Measurements from ENCODE around the gene KMT2E. TPM values are rescaled to one million over a fixed set of nuclear protein-coding genes. Genes with fewer than 3 reads are reported as not detected.
"Not testable (repeated sequence)": the region's sequence is repeated elsewhere in the genome, so short reads cannot be mapped to it uniquely, and the experiment has no call there.

KMT2E gene
- total and polyA plus RNA-seq, 11 donors, result 17.0 to 59.5 (median 44.3) TPM

GRCh38 chr7:104985259-104985617, 28.8 kb upstream of the KMT2E start:
- TF ChIP-seq CTCF (IDR thresholded peaks at IDR 0.05), result no peak
- peaks cover 0 to 74% (median 50%) of the 10 kb centered on the region in 12 donors for H3K4me1 ChIP-seq
- WGBS, 4 donors, result 32 to 54% (median 39%) methylated on average over 1 of the region's 1 CpG
- peak overlapping the region in 1 of 12 donors; percentile 70 for H3K4me3 ChIP-seq
- no peak for ATAC-seq
- peaks cover 0 to 10% (median 0%) of the 10 kb centered on the region in 9 donors for H3K36me3 ChIP-seq
- H3K27ac ChIP-seq, result peak overlapping the region in 11 of 12 donors; percentile 96 to 99 (median 98)
- H3K27me3 ChIP-seq, result no peaks in the 10 kb centered on the region
- DNase-seq, result no peak
- no peaks in the 10 kb centered on the region for H3K9me3 ChIP-seq
- intact Hi-C loops (cut with DNase I), result loop anchor here in 6 of 10 donors (2.0 to 10.0 kb wide), 6 partner anchors 56 to 350 kb away; no protein-coding TSS in a partner anchor

GRCh38 chr7:104986628-104987259, 27.3 kb upstream of the KMT2E start:
- Histone ChIP-seq H3K27me3 (no peaks in the 10 kb centered on the region), H3K9me3 (no peaks in the 10 kb centered on the region), H3K36me3 (peaks cover 0 to 25% (median 6%) of the 10 kb centered on the region in 9 donors), H3K4me1 (peaks cover 0 to 61% (median 40%) of the 10 kb centered on the region in 12 donors), H3K4me3 (no peak overlapping the region), H3K27ac (peak overlapping the region in 6 of 12 donors; percentile 5 to 99 (median 29))
- DNase-seq, result no peak
- WGBS, 4 donors, result 68 to 85% (median 81%) methylated on average over 6 of the region's 6 CpGs
- no peak for TF ChIP-seq POLR2A (IDR thresholded peaks at IDR 0.05)
- no peak for TF ChIP-seq CTCF (IDR thresholded peaks at IDR 0.05)
- intact Hi-C loops (cut with DNase I), result loop anchor here in 5 of 10 donors (10.0 kb wide), 5 partner anchors 58 to 348 kb away; no protein-coding TSS in a partner anchor
- ATAC-seq, result no peak

GRCh38 chr7:104987403-104987802, 26.6 kb upstream of the KMT2E start:
- Histone ChIP-seq H3K36me3 (peaks cover 0 to 26% (median 6%) of the 10 kb centered on the region in 9 donors), H3K27ac (peak overlapping the region in 4 of 12 donors; percentile 8 to 39 (median 30)), H3K4me1 (peaks cover 0 to 61% (median 35%) of the 10 kb centered on the region in 12 donors)
- H3K4me3 ChIP-seq, H3K27me3 ChIP-seq, DNase-seq, ATAC-seq, H3K9me3 ChIP-seq: not testable (repeated sequence)
- intact Hi-C loops (cut with DNase I), result loop anchor here in 5 of 10 donors (10.0 kb wide), 5 partner anchors 57 to 347 kb away; no protein-coding TSS in a partner anchor
- 78 to 84% (median 82%) methylated on average over 14 of the region's 14 CpGs for WGBS, 4 donors

- Histone ChIP-seq H3K4me1 (peaks cover 4 to 69% (median 42%) of the 10 kb centered on the region in 12 donors), H3K9me3 (no peaks in the 10 kb centered on the region), H3K36me3 (peaks cover 0 to 35% (median 13%) of the 10 kb centered on the region in 9 donors), H3K27ac (no peak overlapping the region), H3K4me3 (no peak overlapping the region), H3K27me3 (no peaks in the 10 kb centered on the region)
- intact Hi-C loops (cut with DNase I), result loop anchor here in 1 of 10 donors (10.0 kb wide), 1 partner anchor 274 kb away; no protein-coding TSS in a partner anchor
- WGBS, 4 donors, result 91 to 97% (median 96%) methylated on average over 7 of the region's 7 CpGs
- TF ChIP-seq CTCF (IDR thresholded peaks at IDR 0.05), result no peak
- no peak for TF ChIP-seq POLR2A (IDR thresholded peaks at IDR 0.05)
- no peak for DNase-seq
- ATAC-seq, result no peak
Observed at GRCh38 chr7:104990983-104991382, 23.0 kb upstream of the KMT2E start.
